ENCODE results near the gene EYA3. TPM values are rescaled to one million over a fixed set of nuclear protein-coding genes. Genes with fewer than 3 reads are reported as not detected.

The EYA3 gene
- total and polyA plus RNA-seq, 2 of the 4 experiments (the other 2 are of a cell fraction) = 9.1 to 17.6 TPM

DNA sequence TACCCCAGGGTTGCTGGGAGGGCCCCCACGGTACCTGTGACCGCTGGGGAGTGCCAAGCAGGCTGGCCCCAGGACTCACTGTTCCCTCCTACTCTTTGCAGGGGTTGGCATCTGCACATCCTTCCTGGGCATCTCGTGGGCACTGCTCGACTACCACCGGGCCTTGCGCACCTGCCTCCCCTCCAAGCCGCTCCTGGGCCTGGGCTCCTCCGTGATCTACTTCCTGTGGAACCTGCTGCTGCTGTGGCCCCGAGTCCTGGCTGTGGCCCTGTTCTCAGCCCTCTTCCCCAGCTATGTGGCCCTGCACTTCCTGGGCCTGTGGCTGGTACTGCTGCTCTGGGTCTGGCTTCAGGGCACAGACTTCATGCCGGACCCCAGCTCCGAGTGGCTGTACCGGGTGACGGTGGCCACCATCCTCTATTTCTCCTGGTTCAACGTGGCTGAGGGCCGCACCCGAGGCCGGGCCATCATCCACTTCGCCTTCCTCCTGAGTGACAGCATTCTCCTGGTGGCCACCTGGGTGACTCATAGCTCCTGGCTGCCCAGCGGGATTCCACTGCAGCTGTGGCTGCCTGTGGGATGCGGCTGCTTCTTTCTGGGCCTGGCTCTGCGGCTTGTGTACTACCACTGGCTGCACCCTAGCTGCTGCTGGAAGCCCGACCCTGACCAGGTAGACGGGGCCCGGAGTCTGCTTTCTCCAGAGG is 121.9 kb downstream of the EYA3 start:
- Histone ChIP-seq H3K56ac (ENCODE audit: extremely low read depth, insufficient read depth, low read length) (no peak overlapping the region), H3K18ac (ENCODE audit: low read depth, low read length) (no peak overlapping the region), H3K27me3 (ENCODE audit: control insufficient read depth, insufficient read depth, low read length) (no peaks in the 10 kb centered on the region), H2AFZ (replicated peaks; ENCODE audit: low read length, poor library complexity) (no peak overlapping the region), H3K14ac (replicated peaks; ENCODE audit: low read depth, low read length) (no peak overlapping the region), H2BK20ac (ENCODE audit: low read depth, low read length) (no peak overlapping the region), H3K4me2 (ENCODE audit: low read depth, low read length) (no peak overlapping the region), H2AK9ac (replicated peaks; ENCODE audit: low read depth, low read length, poor library complexity) (no peak overlapping the region), H4K5ac (ENCODE audit: low read depth, low read length) (no peak overlapping the region), H3K9ac (ENCODE audit: low read depth, low read length) (no peak overlapping the region), H4K20me1 (ENCODE audit: insufficient read depth, low read length) (no peaks in the 10 kb centered on the region), H3K27ac (ENCODE audit: insufficient read depth, low read length) (no peak overlapping the region), H4K8ac (ENCODE audit: low read depth in 2 of 2, low read length in 2 of 2) (no peak overlapping the region), H3K23ac (ENCODE audit: low read depth, low read length) (no peak overlapping the region), H3K79me1 (ENCODE audit: low read depth in 1 of 2, low read length in 2 of 2) (peaks cover 9 to 33% of the 10 kb centered on the region in 2 experiments; a peak in 3 of 4 replicates), H3K4me3 (ENCODE audit: insufficient read depth, low read depth, low read length) (no peak overlapping the region), H3K9me3 (ENCODE audit: control insufficient read depth, insufficient read depth, low read length) (no peaks in the 10 kb centered on the region), H2AK5ac (ENCODE audit: low read depth, low read length) (no peak overlapping the region), H3K4ac (ENCODE audit: low read depth, low read length) (no peak overlapping the region; the same call in 1 of the 2 replicates), H2BK120ac (ENCODE audit: low read depth, low read length) (no peak overlapping the region), H4K91ac (ENCODE audit: insufficient read depth, low read depth, low read length) (no peak overlapping the region), H3K36me3 (ENCODE audit: control insufficient read depth, insufficient read depth, low read length) (peaks cover 26% of the 10 kb centered on the region; the same call in 1 of the 2 replicates), H2BK15ac (ENCODE audit: low read depth, low read length) (no peak overlapping the region), H2BK5ac (ENCODE audit: low read depth, low read length, poor library complexity, severe bottlenecking) (no peak overlapping the region), H3K4me1 (ENCODE audit: control insufficient read depth, insufficient read depth, low read length) (peaks cover 12% of the 10 kb centered on the region), H3K9me1 (ENCODE audit: insufficient read depth, low read length) (peaks cover 18% of the 10 kb centered on the region)
- DNase-seq = no peak
- CTCF ChIA-PET = no interaction called here
- intact Hi-C loops (cut with micrococcal nuclease) = no loop called here
- BruUV-seq (replicated peaks) = no TSS peak
- no peak for ATAC-seq (ENCODE audit: low read depth)
- in situ Hi-C loops (cut with MboI; ENCODE audit: low sequenced_read_pairs) = no loop called here
- TF ChIP-seq POLR2A (IDR thresholded peaks at IDR 0.05; ENCODE audit: low read depth, low read length) = no peak
- TF ChIP-seq RAD21 (IDR thresholded peaks at IDR 0.05; ENCODE audit: low read length) = no peak
- no peak for TF ChIP-seq RCOR1 (IDR thresholded peaks at IDR 0.05; ENCODE audit: insufficient replicate concordance, low read length)
- no peak for TF ChIP-seq CHD1 (IDR thresholded peaks at IDR 0.05; ENCODE audit: low read depth, low read length)
- TF ChIP-seq, protein P1, sequence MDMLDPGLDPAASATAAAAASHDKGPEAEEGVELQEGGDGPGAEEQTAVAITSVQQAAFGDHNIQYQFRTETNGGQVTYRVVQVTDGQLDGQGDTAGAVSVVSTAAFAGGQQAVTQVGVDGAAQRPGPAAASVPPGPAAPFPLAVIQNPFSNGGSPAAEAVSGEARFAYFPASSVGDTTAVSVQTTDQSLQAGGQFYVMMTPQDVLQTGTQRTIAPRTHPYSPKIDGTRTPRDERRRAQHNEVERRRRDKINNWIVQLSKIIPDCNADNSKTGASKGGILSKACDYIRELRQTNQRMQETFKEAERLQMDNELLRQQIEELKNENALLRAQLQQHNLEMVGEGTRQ (IDR thresholded peaks at IDR 0.05; ENCODE audit: low read depth, low read length) = no peak
- TF ChIP-seq CEBPB (IDR thresholded peaks at IDR 0.05; ENCODE audit: low read depth, low read length) = no peak
- no peak for TF ChIP-seq MAFK (IDR thresholded peaks at IDR 0.05; ENCODE audit: low read depth, low read length)
- TF ChIP-seq NFE2L2 (IDR thresholded peaks at IDR 0.05; ENCODE audit: low read depth, low read length) = no peak
- TF ChIP-seq, protein P2, sequence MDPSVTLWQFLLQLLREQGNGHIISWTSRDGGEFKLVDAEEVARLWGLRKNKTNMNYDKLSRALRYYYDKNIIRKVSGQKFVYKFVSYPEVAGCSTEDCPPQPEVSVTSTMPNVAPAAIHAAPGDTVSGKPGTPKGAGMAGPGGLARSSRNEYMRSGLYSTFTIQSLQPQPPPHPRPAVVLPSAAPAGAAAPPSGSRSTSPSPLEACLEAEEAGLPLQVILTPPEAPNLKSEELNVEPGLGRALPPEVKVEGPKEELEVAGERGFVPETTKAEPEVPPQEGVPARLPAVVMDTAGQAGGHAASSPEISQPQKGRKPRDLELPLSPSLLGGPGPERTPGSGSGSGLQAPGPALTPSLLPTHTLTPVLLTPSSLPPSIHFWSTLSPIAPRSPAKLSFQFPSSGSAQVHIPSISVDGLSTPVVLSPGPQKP (IDR thresholded peaks at IDR 0.05; ENCODE audit: borderline replicate concordance, low read depth, low read length) = no peak
- TF ChIP-seq SMC3 (IDR thresholded peaks at IDR 0.05; ENCODE audit: low read depth, low read length) = no peak
- no peak for TF ChIP-seq RFX5 (IDR thresholded peaks at IDR 0.05; ENCODE audit: low read depth, low read length)
- no peak for TF ChIP-seq MXI1 (IDR thresholded peaks at IDR 0.05; ENCODE audit: borderline replicate concordance, low read depth, low read length)
- TF ChIP-seq MAZ (IDR thresholded peaks at IDR 0.05; ENCODE audit: borderline replicate concordance, low read depth, low read length) = no peak
- no peak for TF ChIP-seq FOS (IDR thresholded peaks at IDR 0.05; ENCODE audit: low read depth, low read length)
- dilution Hi-C loops (cut with HindIII; ENCODE audit: low sequenced_read_pairs, unreplicated experiment) = no loop called here
- POLR2A ChIA-PET (ENCODE audit: unreplicated experiment) = no interaction called here
- 96% methylated on average over 19 of the region's 24 CpGs; no CpG with 5 or more reads in 1 of the 2 experiments for WGBS, 2 experiments (ENCODE audit: extremely low coverage in 2 of 2, insufficient read length in 1 of 2)

Measured in IMR-90 (cell line).